Left colon (tissue), 2 donors: ENCODE results near the gene NSUN6. TPM values are rescaled to one million over a fixed set of nuclear protein-coding genes. Genes with fewer than 3 reads are reported as not detected.
"Not testable (repeated sequence)": the region's sequence is repeated elsewhere in the genome, so short reads cannot be mapped to it uniquely, and the experiment has no call there.

Experiments used
- ATAC-seq: fragments of 200-7000 bp; cut with Tn5 transposase; one replicate; pipeline ENCODE4 v1.9.1; 2020; ENCODE audit warnings: mild to moderate bottlenecking, moderate library complexity
- DNase-seq, 2 donors: peaks; one replicate each; pipeline ENCODE4 v3.0.0-alpha.2; 2020
- intact Hi-C, 2 donors: fragments of 100-400 bp; cut with DNase I in 1 of 2; cut with micrococcal nuclease in 1 of 2; formaldehyde crosslinking; loops; one replicate each; pipeline versions ENCODE4 v1.11.2 to v1.14.0; 2022; cut with DNase I, micrococcal nuclease
- total RNA-seq, 2 donors: library from RNA; stranded (reverse); fragmentation: NEBNext Ultra II Directional; extraction: Animal tissue kit (Norgen Biotek cat#: 25700); gene quantifications; one replicate each; pipeline ENCODE4 v1.2.1, GENCODE V29; 2021
- donor health status: DM: no; HTN: no; CAD: no.
- donor health status: DM: yes; HTN: yes; CAD: no.

NSUN6 gene
- total RNA-seq, 2 donors from 2014 or later: 10.2 to 13.8 TPM

DNA sequence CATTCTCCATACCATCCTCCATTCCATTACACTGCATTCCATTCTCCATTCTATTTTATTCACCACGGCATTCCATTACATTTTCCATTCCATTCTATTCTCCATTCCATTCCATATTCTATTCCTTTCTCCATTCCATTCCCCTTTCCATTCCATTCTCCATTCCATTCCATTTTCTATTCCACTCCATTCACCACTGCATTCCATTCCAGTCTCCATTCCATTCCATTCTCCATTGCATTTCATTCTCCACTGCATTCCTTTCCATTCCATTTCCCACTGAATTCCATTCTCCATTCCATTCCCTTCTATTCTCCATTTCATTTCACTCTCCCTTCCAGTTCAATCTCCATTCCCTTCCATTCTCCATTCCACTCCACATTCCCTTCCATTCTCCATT, 79.6 kb downstream of the NSUN6 start:
- intact Hi-C loops: no loop called here
- no peak for ATAC-seq
- DNase-seq: no peak

DNA sequence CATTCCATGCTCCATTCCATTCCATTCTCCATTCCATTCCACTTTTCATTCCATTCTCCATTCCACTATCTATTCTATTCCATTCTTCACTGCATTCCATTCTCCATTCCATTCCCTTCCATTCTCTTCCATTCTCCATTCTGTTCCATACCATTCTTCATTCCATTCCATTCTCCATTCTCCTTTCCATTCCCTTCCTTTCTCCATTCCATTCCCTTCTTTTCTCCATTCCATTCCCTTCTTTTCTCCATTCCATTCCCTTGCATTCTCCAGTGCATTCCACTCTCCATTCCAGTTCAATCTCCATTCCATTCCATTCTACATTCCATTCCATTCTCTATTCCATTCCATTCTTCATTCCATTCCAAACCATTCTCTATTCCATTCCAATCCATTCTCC, 80.3 kb downstream of the NSUN6 start:
- ATAC-seq: no peak
- intact Hi-C loops: no loop called here
- no peak for DNase-seq

DNA sequence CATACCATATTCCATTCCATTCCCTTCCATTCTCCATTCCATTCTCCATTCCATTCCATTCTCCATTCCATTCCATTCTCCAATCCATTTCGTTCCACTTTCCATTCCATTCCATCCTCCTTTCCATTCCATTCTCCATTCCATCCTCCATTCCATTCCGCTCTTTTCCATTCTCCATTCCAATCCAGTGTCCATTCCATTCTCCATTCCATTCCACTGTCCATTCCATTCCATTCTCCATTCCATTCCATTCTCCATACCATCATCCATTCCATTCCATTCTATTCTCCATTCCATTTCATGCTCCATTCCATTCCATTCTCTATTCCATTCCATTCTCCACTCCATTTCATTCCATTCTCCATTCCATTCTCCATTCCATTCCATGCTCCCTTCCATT, 81.0 kb downstream of the NSUN6 start:
- ATAC-seq, intact Hi-C loops: not testable (repeated sequence)

GRCh38 chr10:18567343-18567856, 84.0 kb downstream of the NSUN6 start:
- intact Hi-C loops: no loop called here
- no peak for DNase-seq
- no peak for ATAC-seq

More for the DNA sequence above, 81.0 kb downstream of the NSUN6 start:
- not testable (repeated sequence) for DNase-seq

- no peak for ATAC-seq
- intact Hi-C loops: no loop called here
Observed at GRCh38 chr10:18566177-18566576, 85.2 kb downstream of the NSUN6 start.

DNA sequence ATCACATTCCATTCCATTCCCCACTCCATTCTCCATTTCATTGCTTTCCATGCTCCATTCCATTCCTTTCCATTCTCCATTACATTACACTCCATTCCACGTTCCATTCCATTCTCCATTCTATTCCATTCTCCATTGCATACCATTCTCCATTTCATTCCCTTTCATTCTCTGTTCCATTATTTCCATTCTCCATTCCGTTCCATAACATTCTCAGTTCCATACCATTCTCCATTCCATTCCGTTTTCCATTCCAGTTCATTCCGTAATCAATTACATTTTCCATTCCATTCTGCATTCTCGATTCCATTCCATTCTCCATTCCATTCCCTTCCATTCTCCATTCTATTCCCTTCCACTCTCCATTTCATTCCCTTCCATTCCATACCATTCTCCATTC, 86.4 kb downstream of the NSUN6 start:
- intact Hi-C loops: no loop called here
- ATAC-seq (no peak), DNase-seq (no peak)

More at GRCh38 chr10:18566177-18566576, 85.2 kb downstream of the NSUN6 start:
- no peak for DNase-seq

DNA sequence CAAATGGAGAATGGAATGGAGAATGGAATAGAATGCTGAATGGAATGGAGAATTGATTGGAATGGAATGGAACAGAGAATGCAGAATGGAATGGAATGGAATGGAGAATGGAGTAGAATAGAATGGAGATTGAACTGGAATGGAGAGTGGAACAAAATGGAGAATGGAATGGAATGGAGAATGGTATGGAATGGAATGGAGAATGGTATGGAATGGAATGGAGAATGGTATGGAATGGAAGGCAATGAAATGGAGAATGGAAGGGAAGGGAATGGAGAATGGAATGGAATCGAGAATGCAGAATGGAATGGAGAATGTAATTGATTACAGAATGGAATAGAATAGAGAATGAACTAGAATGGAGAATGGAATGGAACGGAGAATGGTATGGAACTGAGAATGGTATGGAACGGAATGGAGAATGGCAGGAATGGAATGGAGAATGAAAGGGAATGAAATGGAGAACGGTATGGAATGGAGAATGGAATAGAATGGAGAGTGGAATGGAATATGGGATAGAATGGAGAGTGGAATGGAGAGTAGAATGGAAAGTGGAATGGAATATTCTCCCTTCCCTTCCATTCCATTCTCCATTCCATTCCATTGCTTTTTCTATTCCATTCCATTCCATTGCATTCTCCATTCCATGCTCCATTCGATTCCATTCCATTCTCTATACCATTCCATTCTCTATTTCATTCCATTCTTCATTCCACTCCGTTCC, 88.2 kb downstream of the NSUN6 start:
- DNase-seq (no peak), ATAC-seq (no peak)
- intact Hi-C loops: no loop called here

- intact Hi-C loops: no loop called here
- no peak for DNase-seq
- no peak for ATAC-seq
Observed at GRCh38 chr10:18561861-18562551, 89.4 kb downstream of the NSUN6 start.

DNA sequence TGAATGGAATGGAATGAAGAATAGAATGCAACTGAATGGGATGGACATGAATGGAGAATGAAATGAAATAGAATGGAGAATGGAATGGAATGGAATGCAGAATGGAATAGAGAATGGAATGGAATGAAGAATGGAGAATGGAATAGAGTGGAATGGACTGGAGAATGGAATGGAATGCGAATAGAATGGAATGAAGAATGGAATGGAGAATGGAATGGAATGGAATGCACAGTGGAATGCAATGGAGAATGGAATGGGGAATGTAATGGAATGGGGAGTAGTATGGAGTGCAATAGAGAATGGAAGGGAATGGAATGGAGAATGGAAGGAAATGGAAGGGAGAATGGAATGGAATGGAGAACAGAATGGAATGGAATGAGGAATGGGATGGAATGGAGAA, 93.4 kb downstream of the NSUN6 start:
- no peak for ATAC-seq

DNA sequence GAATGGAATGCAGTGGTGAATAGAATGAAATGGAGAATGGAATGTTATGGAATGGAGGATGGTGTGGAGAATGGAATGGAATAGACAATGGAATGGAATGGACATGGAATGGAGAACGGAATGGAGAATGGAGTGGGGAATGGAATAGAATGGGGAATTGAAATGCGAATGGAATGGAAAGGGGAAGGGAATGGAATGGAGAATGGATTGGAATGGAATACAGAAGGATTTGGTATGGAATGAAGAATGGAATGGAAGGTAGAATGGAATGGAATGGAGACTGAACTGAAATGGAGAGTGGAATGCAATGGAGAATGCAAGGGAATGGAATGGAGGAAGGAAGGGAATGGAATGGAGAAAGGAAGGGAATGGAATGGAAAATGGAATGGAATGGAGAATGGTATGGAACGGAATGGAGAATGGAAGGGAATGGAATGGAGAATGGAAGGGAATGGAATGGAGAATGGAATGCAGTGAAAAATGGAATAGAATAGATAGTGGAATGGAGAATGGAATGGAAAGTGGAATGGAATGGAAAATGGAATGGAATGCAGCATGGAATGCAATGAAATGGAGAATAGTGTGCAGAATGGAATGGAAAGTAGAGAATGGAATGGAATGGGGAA, 94.8 kb downstream of the NSUN6 start:
- no peak for ATAC-seq
- intact Hi-C loops: no loop called here
- DNase-seq: no peak

More for the DNA sequence above, 93.4 kb downstream of the NSUN6 start:
- DNase-seq: no peak
- intact Hi-C loops: no loop called here

- ATAC-seq: no peak
- DNase-seq: no peak
- intact Hi-C loops: no loop called here
Observed at GRCh38 chr10:18554479-18554878, 96.9 kb downstream of the NSUN6 start.

DNA sequence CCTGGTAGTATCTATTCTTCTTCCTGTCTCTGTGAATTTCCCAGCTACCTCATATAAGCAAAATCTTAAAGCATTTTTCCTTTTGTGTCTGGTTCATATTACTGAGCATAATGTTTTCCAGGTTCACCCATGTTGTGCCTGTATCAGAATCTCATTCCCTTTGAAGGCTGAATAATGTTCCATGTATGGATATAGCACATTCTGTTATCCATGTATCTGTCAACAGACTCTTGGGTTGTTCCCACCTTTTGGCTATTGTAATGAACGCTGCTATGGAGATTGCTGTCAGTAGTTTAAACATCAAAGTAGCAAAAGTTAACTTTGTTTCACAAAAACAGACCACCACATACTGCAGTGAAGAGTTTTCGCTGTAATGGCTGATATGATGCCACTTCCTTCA, 99.9 kb downstream of the NSUN6 start:
- no peak for DNase-seq
- intact Hi-C loops: no loop called here

DNA sequence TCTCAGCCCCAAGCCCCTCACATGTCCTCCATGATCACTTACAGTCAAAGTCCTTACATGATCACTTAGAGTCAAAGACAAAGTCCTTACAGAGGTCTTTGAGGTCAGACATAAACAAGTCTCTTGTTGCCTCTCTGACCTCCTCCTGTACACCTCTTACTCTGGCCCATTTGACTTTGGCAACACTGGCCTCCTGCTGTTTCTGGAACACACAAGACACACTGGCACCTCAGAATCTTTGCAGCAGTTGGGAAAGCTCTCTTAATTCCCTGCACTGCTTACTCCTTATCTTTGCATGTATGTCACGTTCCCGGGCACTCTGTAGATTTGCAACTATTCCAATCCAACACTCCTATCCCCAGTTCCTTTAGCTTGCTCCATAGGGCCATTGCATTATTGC, 102.3 kb downstream of the NSUN6 start:
- intact Hi-C loops: no loop called here
- DNase-seq (no peak), ATAC-seq (no peak)

More for the DNA sequence above, 99.9 kb downstream of the NSUN6 start:
- ATAC-seq: no peak

DNA sequence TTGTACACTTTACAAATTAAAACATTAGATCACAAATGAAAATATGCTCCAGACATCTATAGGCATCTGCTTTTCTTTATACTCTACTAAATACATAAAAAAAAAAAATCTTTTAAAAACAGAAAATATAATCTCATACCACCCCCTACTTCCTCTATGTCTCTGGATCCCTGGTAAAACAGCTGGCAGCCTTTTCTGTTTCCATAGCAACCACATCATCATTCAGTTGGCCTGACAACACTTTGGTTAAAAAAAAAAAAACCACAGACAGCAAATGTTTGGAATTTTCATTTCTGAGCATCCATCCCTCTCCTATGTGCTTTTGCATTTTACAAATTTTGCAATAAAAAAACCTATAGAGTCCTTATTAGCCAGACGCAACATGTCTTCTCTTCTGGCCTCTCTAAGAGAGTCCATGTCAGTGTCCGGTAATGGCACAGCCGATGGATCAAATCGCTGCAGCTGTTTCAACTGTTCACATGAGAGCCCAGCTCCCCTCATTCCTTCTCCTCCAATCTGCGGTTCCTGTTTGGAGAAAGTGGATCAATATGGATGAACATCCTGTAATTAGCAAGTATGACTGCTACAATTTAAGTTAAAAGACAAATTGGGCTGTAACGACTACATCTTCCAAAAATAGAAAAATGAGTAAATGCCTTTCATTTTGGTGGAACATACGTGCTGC, 105.6 kb downstream of the NSUN6 start:
- intact Hi-C loops: no loop called here
- DNase-seq (no peak), ATAC-seq (no peak)

GRCh38 chr10:18542832-18543231, 108.6 kb downstream of the NSUN6 start:
- DNase-seq (no peak), ATAC-seq (no peak)
- intact Hi-C loops: no loop called here

DNA sequence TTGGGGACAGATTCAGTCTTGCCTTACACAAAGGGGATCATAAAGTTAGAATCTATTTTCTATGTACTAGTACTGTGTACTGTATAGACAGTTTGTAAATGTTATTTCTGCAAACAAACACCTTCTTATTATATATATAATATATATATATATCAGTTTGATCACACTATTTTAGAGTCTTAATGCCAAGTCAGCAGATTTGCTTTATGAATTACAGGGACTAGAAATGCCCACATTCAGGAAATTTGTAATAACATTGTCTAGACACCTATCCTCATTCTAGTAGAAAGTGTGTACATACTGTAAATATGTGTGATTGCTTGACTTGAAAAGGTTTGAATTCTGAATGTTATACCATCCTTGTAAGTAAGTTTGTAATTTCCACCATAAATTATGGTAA, 111.2 kb downstream of the NSUN6 start:
- intact Hi-C loops: no loop called here
- DNase-seq: no peak
- ATAC-seq: no peak

DNA sequence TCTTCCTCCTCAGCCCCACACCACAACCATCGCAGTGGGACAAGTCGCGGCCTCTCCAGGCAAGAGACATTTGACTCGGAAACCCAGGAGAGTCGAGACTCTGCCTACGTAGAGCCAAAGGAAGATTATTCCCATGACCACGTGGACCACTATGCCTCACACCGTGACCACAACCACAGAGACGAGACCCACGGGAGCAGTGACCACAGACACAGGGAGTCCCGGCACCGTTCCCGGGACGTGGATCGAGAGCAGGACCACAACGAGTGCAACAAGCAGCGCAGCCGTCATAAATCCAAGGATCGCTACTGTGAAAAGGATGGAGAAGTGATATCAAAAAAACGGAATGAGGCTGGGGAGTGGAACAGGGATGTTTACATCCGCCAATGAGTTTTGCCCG, 112.1 kb downstream of the NSUN6 start:
- intact Hi-C loops: no loop called here
- no peak for ATAC-seq
- no peak for DNase-seq

GRCh38 chr10:18533896-18534295, 117.5 kb downstream of the NSUN6 start:
- intact Hi-C loops: no loop called here
- DNase-seq (no peak), ATAC-seq (no peak)

DNA sequence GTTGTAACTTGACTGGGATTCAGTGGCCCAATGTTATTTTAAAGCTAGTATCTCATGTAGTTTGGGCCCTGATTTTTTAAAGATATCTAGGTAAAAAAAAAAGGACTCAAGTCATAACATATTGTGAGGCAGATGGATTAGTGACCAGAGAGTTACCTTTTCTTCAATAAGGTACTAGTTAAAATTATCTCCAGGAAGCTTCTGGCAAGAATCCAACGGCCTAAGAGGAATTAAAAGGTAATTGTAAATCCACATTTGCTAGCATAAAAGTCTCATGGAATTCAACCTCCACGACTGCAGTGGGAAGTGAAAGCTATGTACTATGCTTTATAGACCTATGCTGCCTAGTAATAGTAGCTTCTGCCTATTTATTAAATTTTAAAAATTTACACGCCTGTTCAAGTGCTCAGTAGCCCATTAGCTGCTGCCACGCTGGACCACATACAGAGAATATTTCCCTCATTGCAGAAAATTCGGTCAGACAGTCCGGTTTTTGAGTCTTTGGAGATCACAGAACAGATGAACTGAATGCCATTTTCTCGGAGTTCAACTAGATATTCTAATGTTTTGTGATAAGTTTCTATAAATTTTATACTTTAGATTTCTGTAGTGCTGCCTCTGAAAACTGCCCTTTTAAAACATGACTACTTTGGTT, 118.4 kb downstream of the NSUN6 start:
- ATAC-seq (no peak), DNase-seq (no peak)
- intact Hi-C loops: no loop called here
